ENCODE measurements around the gene HERPUD1. TPM values are rescaled to one million over a fixed set of nuclear protein-coding genes. Genes with fewer than 3 reads are reported as not detected.

HERPUD1 gene
- total RNA-seq, 1 experiment from 2014 or later, result 296 TPM

DNA sequence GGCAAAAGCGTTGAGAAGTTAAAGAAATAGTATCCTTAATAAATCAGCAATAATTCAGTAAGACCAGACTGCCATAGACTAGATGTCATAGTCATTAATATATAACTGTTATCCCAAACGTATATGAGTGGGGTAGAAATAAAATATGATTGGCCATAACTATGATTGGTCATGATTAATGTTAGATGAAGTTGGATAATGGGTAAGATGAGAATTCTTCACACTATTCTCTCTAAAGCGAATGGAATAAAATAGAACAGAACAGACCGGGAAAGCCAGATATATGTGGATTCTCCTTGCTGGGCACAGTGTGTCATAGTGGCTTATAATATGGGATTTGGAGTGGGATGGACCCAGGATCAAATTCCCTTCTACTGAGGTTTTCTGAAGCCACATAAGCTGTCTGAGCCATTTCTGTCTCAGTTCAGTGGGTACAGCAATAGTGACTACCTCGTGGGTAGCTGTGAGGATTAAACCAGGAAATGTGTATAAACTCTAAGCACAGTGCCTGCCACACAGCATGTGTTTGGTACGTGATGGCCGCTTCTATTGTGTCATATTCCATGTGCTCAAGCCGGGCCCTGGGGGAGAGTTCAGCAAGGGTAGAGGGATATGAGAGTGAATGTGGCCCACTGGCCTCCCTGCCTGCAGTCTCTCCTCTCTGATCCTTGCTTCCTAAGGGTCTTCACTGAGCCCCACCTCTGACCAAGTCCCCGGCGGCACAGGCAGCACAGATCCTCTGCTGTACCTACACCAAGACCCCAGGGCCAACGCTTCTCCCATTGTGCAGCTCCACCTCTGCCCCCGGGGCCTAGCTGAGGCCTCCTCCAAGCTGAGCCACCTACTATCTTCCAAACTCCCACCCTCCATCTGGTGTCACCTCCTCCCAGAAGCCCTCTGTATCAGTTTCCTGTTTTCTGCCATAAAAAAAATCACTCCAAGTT lies 33.5 kb downstream of the HERPUD1 start:
- Mint-ChIP-seq H3K27me3 (ENCODE audit: insufficient read depth, unreplicated experiment) (no peaks in the 10 kb centered on the region), H3K27ac (ENCODE audit: unreplicated experiment) (no peak overlapping the region), H3K9me3 (ENCODE audit: unreplicated experiment) (peaks cover 9% of the 10 kb centered on the region), H3K4me1 (ENCODE audit: low read depth, unreplicated experiment) (peaks cover 23% of the 10 kb centered on the region), H3K4me3 (ENCODE audit: unreplicated experiment) (no peak overlapping the region), H3K36me3 (ENCODE audit: insufficient read depth, unreplicated experiment) (no peaks in the 10 kb centered on the region)
- POLR2A ChIA-PET, result no interaction called here
- CTCF ChIA-PET, result interaction anchor here (0.5 to 1.1 kb wide), 3 partner anchors 12 to 30 kb away, joined by 3 to 4 read pairs (median 3); no protein-coding TSS in a partner anchor
- H3K9me3 ChIP-seq, result no peaks in the 10 kb centered on the region
- no TSS peak for BruUV-seq (replicated peaks)
- peaks cover 10% of the 10 kb centered on the region; the same call in 1 of the 2 replicates for H3K4me1 ChIP-seq
- no peak for DNase-seq
- TF ChIP-seq, protein P1, sequence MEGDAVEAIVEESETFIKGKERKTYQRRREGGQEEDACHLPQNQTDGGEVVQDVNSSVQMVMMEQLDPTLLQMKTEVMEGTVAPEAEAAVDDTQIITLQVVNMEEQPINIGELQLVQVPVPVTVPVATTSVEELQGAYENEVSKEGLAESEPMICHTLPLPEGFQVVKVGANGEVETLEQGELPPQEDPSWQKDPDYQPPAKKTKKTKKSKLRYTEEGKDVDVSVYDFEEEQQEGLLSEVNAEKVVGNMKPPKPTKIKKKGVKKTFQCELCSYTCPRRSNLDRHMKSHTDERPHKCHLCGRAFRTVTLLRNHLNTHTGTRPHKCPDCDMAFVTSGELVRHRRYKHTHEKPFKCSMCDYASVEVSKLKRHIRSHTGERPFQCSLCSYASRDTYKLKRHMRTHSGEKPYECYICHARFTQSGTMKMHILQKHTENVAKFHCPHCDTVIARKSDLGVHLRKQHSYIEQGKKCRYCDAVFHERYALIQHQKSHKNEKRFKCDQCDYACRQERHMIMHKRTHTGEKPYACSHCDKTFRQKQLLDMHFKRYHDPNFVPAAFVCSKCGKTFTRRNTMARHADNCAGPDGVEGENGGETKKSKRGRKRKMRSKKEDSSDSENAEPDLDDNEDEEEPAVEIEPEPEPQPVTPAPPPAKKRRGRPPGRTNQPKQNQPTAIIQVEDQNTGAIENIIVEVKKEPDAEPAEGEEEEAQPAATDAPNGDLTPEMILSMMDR (IDR thresholded peaks at IDR 0.05; ENCODE audit: insufficient read depth in 1 of 2, low read depth in 1 of 2, low read length in 1 of 2, severe bottlenecking in 1 of 2, unreplicated experiment in 1 of 2), result no peak
- no peak overlapping the region for H3K4me3 ChIP-seq (ENCODE audit: low read depth, low read length)
- H3K36me3 ChIP-seq (ENCODE audit: control insufficient read depth, insufficient read depth, low read length), result no peaks in the 10 kb centered on the region
- intact Hi-C loops (cut with micrococcal nuclease; ENCODE audit: unreplicated experiment), result no loop called here
- no peaks in the 10 kb centered on the region for H3K27me3 ChIP-seq (replicated peaks; ENCODE audit: control insufficient read depth, insufficient read depth, low read length)

DNA sequence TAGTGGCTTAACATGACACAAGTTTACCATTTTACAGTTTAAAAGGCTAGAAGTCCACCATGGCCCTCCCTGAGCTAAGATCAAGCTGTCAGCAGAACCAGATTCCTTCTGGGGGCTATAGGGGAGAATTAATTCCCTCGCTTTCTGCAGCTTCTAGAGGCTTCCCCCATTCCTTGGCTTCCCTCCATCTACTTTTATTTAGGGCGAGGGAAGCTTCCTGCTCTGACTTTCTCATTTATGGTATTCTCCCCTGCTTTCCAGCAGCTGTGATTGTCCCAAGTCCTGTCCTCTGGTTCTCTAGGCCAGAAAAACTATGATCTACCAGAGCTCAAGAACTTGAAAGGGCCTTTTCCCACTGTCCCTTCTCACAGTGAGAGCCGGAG lies 34.1 kb downstream of the HERPUD1 start:
- H3K36me3 ChIP-seq (ENCODE audit: control insufficient read depth, insufficient read depth, low read length), result no peaks in the 10 kb centered on the region
- intact Hi-C loops (cut with micrococcal nuclease; ENCODE audit: unreplicated experiment), result no loop called here

DNA sequence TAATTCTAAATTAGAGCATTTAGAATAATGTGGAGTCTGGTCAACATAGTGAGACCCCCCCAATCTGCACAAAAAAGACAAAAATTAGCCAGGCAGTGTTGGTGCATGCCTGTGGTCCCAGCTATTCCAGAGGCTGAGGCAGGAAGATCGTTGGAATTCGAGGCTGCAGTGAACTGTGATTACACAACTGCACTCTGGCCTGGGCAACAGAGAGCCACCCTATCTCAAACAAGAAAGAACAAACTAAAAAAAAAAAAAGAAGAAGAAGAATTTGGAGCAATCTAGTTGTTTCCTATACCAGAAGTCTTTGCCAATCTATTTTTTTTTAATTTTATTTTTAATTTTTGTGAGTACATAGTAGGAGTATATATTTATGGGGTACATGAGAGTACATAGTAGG lies 35.8 kb downstream of the HERPUD1 start:
- no peak overlapping the region for H3K27ac Mint-ChIP-seq (ENCODE audit: unreplicated experiment)
- no peaks in the 10 kb centered on the region for H3K36me3 Mint-ChIP-seq (ENCODE audit: insufficient read depth, unreplicated experiment)
- H3K27me3 Mint-ChIP-seq (ENCODE audit: insufficient read depth, unreplicated experiment), result no peaks in the 10 kb centered on the region
- H3K4me3 Mint-ChIP-seq (ENCODE audit: unreplicated experiment), result no peak overlapping the region
- Histone ChIP-seq H3K27me3 (replicated peaks; ENCODE audit: control insufficient read depth, insufficient read depth, low read length) (no peaks in the 10 kb centered on the region), H3K9me3 (no peaks in the 10 kb centered on the region), H3K4me3 (ENCODE audit: low read depth, low read length) (no peak overlapping the region), H3K4me1 (peaks cover 10% of the 10 kb centered on the region; the same call in 1 of the 2 replicates), H3K36me3 (ENCODE audit: control insufficient read depth, insufficient read depth, low read length) (no peaks in the 10 kb centered on the region)
- BruUV-seq (replicated peaks), result no TSS peak
- TF ChIP-seq, protein P1 (IDR thresholded peaks at IDR 0.05; ENCODE audit: insufficient read depth in 1 of 2, low read depth in 1 of 2, low read length in 1 of 2, severe bottlenecking in 1 of 2, unreplicated experiment in 1 of 2), result no peak
- peaks cover 9% of the 10 kb centered on the region for H3K9me3 Mint-ChIP-seq (ENCODE audit: unreplicated experiment)
- CTCF ChIA-PET, result no interaction called here
- no peak for DNase-seq
- intact Hi-C loops (cut with micrococcal nuclease; ENCODE audit: unreplicated experiment), result no loop called here
- POLR2A ChIA-PET, result no interaction called here
- H3K4me1 Mint-ChIP-seq (ENCODE audit: low read depth, unreplicated experiment), result peaks cover 23% of the 10 kb centered on the region

More for the DNA sequence above, 34.1 kb downstream of the HERPUD1 start:
- no peaks in the 10 kb centered on the region for H3K27me3 ChIP-seq (replicated peaks; ENCODE audit: control insufficient read depth, insufficient read depth, low read length)
- TF ChIP-seq, protein P1 (IDR thresholded peaks at IDR 0.05; ENCODE audit: insufficient read depth in 1 of 2, low read depth in 1 of 2, low read length in 1 of 2, severe bottlenecking in 1 of 2, unreplicated experiment in 1 of 2), result no peak
- H3K4me3 Mint-ChIP-seq (ENCODE audit: unreplicated experiment), result no peak overlapping the region
- H3K4me1 Mint-ChIP-seq (ENCODE audit: low read depth, unreplicated experiment), result peaks cover 23% of the 10 kb centered on the region
- no TSS peak for BruUV-seq (replicated peaks)
- no peak overlapping the region for H3K27ac Mint-ChIP-seq (ENCODE audit: unreplicated experiment)
- ChIA-PET POLR2A (no interaction called here), CTCF (interaction anchor here (0.5 to 1.1 kb wide), 3 partner anchors 13 to 39 kb away, joined by 3 to 6 read pairs (median 4); no protein-coding TSS in a partner anchor)
- no peak for DNase-seq
- H3K4me1 ChIP-seq, result peaks cover 10% of the 10 kb centered on the region; the same call in 1 of the 2 replicates
- no peak overlapping the region for H3K4me3 ChIP-seq (ENCODE audit: low read depth, low read length)
- H3K36me3 Mint-ChIP-seq (ENCODE audit: insufficient read depth, unreplicated experiment), result no peaks in the 10 kb centered on the region
- H3K27me3 Mint-ChIP-seq (ENCODE audit: insufficient read depth, unreplicated experiment), result no peaks in the 10 kb centered on the region
- peaks cover 9% of the 10 kb centered on the region for H3K9me3 Mint-ChIP-seq (ENCODE audit: unreplicated experiment)
- no peaks in the 10 kb centered on the region for H3K9me3 ChIP-seq

All from Caco-2 (cell line).